ENCODE data around the gene SDSL.

The SDSL gene, protein sequence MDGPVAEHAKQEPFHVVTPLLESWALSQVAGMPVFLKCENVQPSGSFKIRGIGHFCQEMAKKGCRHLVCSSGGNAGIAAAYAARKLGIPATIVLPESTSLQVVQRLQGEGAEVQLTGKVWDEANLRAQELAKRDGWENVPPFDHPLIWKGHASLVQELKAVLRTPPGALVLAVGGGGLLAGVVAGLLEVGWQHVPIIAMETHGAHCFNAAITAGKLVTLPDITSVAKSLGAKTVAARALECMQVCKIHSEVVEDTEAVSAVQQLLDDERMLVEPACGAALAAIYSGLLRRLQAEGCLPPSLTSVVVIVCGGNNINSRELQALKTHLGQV

DNA sequence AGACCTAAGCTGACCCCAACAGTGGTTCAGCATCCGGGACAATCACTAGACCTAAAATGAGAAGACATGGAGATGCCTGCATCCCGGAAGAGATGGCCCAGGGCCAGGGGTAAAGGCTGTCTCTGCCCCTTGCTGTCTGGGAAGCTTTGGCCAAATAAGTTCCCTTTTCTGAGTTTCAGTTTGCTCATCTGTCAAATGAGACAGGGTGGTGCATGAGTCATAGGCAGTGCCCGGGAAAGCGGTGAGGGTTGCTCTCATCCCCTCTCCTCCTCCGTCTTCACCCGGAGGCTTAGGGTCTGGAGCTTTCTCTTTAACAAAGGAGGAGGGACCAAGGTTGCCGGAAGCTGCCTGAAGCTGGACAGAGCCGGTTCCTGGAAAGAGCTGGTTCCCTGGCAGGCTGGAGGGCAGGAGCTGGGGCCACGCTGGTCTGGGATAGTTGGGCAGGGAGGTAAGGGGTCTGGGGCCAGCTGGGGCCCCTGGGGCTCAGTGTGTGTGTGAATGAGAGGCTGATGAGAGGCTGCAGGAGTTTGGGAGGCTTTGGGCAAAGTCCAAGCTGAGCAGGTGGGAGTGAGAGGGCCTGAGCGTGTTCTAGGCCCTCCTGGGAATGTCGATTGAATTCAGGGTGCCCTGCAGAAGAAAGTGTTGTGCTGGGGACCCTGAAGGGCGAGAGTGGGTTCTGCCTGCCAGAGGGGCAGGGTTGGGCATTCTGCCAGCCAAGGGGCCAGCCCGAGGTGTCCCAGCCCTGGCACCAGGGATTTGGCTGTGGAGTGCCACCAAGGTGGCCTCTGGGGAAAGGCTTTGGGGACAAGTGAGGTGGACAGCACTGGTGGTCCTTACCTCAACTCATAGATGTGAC, at the start of gene SDSL:
Gene SDSL (plus strand): TSS at position 351 of the 856 bp plus-strand sequence. CDS start 5,603 bp downstream, outside the sequence.
- in situ Hi-C loops (cut with MboI; ENCODE audit: low sequenced_read_pairs): no loop called here

DNA sequence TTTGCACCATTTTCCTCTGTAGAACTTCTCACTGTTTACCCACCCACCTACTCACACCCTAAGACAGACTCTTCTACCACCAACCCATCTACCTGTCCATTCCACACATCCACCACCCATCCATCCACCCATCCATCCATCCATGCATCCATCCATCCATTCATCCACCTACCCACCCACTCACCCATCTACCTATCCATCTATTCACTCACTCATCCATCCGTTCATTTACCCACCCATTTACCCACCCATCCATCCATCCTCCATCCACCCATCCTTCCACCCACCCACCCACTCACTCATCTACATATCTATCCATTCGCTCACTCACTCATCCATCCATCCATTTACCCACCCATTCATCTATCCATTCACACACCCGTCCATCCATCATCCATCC, 48.7 kb upstream of the SDSL start:
- in situ Hi-C loops (cut with MboI; ENCODE audit: low sequenced_read_pairs): no loop called here

DNA sequence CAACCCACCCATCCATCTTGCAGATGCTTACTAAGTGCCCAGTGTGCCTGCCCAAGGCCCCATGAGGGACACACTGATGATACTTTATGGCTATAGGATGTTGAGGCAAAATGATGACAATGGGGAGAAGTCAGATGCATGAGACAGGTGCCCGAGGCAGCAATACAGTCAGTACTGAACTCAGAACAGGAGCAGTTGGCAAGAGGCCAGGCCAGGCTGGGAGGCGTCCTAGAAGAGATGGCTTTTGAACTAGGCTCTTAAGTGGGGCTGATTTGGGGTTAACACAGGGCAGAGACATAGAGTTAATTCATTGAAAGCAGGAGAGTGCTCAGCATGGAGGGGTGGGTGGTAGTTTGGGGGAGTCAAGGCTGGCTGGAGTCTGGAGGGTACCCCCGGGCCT, 48.2 kb upstream of the SDSL start:
- in situ Hi-C loops (cut with MboI; ENCODE audit: low sequenced_read_pairs): no loop called here

DNA sequence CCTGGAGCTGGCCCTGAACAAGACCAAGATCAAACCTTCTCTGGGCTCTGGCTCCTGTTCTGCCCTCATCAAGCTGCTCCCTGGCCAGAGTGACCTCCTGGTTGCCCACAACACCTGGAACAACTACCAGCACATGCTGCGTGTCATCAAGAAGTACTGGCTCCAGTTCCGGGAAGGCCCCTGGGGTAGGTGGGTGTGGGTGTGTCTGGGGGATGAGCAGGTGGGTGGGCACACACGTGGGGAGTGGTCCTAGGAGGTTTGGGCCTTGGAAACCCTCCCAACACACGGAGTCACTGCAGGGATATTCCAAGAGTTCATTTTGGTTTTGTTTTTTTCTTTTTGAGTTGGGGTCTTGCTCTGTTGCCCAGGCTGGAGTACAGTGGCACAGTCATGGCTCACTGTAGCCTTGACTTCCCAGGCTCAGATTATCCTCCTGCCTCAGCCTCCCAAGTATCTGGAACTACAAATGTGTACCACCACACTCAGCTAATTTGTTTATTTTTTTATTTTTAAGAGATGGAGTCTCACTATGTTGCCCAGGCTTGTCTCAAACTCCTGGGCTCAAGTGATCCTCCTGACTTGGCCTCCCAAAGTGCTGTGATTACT, 47.3 kb upstream of the SDSL start:
- in situ Hi-C loops (cut with MboI; ENCODE audit: low sequenced_read_pairs): no loop called here

DNA sequence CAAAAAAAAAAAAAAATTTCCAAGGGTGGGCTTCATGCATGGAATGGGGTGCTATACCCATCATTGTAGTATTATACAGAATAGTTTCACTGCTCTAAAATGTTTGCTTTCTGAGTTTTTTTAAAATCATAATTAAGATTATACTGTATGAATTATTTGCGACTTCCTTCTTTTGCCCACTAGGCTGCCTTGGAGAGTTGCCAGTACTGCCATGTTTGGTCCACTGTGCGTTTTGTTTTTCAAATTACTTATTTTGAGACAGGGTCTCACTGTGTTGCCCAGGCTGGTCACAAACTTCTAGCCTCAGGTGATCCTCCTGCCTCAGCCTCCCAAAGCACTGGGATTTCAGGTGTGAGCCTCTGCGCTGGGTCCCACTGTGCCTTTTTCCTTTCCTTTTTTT, 43.9 kb upstream of the SDSL start:
- in situ Hi-C loops (cut with MboI; ENCODE audit: low sequenced_read_pairs): no loop called here

DNA sequence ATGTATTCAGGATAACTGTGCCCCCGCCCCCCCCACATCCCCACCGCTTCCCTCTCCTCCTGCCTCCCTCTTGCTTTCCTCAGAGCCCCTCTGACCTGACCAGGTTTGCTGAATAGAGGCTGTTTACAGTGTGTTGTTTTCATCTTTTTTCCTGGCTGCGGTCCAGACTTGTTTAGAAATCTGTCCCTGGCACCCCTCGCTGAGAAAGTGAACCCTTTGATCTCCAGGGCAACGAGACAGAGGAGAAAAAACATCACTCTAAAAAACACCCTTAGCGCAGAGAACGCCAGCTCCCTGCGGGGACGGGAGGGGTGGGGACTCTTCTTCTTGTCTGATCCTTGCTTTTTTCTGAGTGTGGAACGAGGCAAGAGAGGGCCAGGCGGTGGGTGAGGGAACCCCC, 41.0 kb upstream of the SDSL start:
- in situ Hi-C loops (cut with MboI; ENCODE audit: low sequenced_read_pairs): no loop called here

DNA sequence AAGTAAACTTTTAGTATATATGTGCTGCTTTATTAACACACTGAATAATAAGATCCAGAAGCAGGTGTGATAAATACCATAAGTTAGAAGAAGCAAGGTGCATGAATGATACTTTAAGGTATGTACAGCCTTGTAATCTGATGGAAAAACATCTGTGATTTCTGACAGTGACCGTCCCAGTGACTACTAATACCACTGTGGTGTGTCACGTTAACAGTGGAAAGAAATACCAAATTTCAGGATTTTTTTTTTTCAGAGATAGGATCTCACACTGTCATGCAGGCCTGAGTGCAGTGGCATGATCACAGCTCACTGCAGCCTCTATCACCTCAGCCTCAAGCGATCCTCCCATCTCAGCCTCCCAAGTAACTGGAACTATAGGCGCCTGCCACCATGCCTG, 40.0 kb upstream of the SDSL start:
- in situ Hi-C loops (cut with MboI; ENCODE audit: low sequenced_read_pairs): no loop called here

DNA sequence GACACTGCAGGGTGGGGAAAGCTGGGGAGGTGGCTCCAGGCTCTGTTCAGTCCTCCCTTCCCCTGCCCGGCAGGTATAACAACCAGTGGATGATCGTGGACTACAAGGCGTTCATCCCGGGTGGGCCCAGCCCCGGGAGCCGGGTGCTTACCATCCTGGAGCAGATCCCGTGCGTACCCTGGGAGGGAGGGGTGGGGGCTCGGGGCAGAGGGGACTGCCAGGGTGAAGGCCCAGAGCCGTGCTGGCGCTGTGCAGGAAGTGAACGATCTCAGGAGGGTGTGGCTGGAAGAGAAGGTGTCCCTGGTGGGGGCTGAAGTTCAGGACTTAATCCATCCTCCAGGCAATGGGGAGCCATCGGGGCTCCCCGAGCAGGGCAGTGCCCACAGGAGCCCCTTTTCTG, 37.4 kb upstream of the SDSL start:
- in situ Hi-C loops (cut with MboI; ENCODE audit: low sequenced_read_pairs): no loop called here

DNA sequence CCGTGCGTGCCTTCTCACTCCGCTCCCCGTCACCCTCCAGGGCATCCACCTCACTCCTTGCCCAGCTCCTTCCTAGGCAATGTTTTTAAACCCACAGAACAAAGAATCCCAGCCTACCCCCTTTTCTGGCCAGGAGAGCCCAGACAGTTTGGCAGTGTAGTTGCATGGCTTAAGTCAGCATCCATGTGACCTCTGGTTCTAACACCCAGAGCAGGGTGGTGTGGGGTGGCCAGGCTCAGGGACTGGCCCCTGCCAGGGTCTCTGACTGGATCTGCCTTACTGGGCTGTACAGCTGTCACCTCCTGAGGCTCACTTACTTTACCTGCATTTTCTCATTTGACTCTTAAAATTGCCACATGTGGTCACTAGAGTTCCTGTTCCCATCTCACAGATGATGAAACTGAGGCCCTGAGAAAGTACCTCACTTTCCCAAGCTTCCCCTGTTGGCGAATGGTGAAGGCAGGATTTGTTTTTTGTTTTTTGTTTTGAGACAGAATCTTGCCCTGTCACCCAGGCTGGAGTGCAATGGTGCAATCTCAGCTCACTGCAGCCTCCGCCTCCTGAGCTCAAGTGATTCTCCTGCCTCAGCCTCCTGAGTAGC, 36.8 kb upstream of the SDSL start:
- in situ Hi-C loops (cut with MboI; ENCODE audit: low sequenced_read_pairs): no loop called here

DNA sequence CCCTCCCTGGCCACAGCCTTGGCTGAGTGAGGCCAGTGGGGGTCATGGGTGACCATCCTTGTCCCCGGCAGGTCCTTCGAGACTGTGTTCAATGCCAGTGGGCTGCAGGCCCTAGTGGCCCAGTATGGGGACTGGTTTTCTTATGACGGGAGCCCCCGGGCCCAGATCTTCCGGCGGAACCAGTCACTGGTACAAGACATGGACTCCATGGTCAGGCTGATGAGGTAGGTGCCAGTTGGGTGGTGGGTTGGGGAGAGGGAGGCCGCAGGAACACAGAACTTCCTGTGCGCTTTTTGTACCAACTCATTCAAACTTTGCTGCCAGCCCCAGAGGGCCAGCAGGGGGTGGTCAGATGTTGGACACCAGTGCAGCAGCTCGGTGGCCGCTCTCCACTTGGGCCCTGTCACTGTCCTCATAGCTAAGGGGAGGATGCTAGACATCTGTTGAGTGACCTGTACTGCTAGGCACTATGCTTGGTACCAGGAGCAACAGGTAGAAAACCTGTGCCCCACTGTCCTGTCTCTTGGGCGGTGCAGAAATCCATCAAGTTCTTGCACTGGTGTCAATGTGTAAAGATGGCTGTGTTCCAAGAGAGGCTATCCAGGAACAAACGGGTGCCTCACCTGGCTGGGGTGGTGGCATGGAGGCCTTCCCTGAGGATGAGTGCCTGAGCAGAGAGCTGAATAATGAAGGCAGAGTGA, 35.2 kb upstream of the SDSL start:
- in situ Hi-C loops (cut with MboI; ENCODE audit: low sequenced_read_pairs): no loop called here

DNA sequence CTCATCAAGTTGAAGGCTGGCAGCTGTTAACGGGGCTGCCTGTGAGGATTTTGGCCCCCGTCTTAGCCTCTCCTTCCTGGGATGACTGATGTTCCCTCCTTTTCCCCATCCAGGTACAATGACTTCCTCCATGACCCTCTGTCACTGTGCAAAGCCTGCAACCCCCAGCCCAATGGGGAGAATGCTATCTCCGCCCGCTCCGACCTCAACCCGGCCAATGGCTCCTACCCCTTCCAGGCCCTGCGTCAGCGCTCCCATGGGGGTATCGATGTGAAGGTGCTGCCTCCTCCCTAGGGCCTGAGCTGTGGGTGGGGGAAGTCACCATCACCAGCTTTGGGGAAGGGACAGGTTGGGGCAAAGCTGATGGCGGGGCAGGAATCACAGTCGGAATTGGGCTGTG, 34.5 kb upstream of the SDSL start:
- in situ Hi-C loops (cut with MboI; ENCODE audit: low sequenced_read_pairs): no loop called here

DNA sequence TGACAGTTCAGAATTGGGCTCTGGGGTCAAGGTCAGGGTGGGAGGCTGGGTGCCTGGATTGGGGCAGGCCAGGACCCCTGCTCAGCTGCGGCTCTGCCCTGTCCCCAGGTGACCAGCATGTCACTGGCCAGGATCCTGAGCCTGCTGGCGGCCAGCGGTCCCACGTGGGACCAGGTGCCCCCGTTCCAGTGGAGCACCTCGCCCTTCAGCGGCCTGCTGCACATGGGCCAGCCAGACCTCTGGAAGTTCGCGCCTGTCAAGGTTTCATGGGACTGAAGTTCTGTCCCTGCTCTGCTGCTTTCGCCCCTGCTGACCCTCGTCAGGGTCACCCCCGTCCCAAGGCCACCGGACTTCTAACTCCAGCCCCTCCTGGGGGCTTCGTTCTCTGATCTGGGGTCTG, 33.8 kb upstream of the SDSL start:
- in situ Hi-C loops (cut with MboI; ENCODE audit: low sequenced_read_pairs): no loop called here

DNA sequence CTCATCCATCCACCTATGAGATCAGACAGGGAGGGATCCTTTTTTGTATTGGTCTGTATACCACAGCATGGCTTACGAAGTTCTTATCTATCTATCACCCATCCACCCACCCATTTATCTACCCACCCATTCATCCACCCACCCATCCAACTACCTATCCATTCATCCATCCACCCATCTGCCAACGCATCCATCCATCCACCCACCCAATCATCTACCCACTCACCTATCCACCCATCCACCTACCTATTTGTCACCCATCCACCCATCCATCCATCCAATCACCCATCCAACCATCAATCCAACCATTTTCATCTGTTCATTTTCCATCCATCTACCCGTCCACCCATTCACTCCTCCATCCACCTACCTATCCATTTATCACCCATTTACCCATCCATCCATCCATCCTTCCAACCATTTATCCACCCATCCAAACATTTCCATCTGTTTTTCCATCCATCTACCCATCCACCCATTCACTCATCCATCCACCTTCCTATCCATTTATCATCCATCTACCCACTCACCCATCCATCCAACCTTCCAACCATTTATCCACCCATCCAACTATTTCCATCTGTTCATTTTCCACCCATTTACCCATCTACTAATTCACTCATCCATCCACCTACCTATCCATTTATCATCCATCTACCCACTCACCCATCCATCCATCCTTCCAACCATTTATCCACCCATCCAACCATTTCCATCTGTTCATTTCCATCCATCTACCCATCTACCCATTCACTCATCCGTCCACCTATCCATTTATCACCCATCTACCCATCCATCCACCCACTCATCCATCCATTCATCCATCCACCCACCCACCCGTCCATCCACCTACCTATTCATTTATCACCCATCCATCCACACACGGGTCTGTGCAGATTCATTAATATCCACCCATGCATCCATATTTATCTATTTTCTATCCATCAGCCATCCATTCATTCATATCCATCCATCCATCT, 31.8 kb upstream of the SDSL start:
- in situ Hi-C loops (cut with MboI; ENCODE audit: low sequenced_read_pairs): no loop called here

DNA sequence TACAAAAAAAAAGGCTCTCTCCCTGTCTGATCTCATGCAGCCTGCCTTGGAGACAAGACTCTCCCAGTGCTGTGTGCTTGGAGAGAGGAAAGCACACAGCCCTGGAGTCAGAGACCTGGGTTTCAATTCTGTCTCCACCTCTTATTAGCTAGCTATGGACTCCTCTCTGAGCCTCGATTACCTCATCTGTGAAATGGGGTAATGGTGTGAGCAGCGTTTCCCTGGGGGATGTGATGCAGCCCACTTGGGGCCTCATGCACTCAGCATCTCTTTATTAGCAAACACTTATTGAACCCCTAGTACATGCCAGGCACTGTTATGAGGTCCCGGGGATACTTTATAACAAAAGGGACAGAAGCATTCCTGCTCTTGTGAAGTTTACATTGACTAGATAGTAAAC, 31.0 kb upstream of the SDSL start:
- in situ Hi-C loops (cut with MboI; ENCODE audit: low sequenced_read_pairs): no loop called here

DNA sequence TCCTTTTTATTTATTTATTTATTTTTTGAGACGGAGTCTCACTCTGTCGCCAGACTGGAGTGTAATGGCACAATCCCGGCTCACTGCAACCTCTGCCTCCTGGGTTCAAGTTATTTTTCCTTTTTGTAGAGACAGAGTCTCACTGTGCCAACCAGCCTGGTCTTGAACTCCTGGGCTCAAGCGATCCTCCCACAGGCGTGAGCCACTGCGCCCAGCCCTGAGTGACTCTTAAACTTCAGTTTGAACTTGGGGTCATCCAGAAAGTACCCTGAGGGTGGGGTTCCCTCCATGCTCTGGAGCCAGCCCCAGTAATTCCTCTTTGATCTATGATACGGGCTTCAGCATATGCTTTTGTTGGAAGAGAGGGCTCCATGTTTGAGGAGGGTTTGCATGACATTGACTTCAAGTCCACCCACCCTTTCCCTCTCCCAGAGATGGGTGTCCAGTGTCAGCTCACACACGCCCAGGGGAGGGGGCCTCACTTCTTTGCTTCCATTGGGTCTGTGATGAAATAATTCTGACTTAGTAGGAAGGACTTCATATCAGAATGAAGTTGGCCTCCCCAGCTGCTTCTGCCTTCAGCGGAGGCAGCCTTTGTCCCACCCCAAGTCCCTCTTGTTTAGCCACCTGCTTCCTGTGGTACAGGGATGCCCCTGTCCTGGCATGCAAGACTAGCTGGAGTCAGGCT, 30.4 kb upstream of the SDSL start:
- in situ Hi-C loops (cut with MboI; ENCODE audit: low sequenced_read_pairs): no loop called here

DNA sequence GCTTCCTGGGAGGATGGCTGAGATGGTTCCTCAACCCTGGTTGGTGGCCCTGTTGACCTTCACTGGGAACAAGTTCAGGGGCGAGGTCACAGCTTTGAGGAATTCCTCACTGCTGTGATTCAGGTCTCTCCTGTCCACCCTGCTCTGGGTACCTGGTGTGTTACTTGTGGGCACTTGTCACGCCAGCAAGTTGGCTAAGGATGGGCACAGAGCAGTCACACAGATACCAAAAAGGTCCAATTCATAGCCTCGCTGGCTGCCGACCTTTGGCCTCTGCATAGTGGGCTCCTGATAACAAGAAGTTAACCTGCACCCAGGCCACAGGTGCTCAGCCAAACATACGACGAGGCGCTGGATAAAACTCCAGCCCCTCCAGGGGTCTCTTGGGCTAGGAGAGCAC, 29.7 kb upstream of the SDSL start:
- in situ Hi-C loops (cut with MboI; ENCODE audit: low sequenced_read_pairs): no loop called here

DNA sequence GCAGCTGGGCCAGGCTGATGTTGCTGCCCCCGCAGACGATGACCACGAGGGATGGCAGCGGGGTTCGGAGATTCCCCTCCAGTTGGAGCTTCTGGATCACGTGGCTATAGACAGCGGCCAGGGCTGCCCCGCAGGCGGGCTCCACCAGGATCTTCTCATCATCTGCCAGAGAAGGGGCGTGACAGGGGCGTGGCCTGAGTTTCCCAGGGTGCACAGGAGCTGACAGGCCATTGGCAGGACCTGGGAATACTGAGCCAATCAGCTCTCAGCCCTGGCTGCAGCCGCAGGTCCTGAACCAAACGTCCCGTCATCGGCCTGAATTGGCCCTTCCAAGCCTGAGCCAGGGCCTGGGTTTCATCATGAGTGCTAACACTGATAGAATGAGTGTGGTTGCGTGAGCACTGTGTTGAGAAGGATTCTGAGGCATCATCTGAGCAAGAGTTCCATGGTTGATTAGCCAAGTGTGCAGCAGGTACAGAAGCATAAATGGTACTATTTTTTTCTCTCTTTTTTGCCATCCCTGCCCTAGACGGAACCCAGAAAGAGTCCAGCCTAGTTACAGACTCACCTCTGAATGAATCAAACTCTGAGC, 29.1 kb upstream of the SDSL start:
- in situ Hi-C loops (cut with MboI; ENCODE audit: low sequenced_read_pairs): no loop called here

DNA sequence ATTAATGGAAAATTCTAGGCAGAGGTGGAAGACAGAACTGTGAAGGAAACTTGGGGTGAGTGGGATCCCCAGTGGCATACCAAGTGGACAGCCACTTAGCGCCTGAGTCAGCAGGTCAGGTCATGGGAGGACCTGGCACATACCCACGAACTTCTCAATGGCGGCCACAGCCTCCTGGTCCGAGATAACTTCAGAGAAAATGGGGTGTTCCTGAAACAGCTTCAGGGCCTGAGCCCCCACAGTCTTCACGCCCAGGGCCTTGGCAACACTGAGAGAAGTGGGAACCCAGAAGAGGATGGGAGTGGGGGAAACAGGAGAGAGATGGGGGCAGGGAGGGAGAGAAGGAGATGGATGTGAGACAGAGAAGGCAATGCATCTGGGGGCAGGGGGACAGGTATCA, 28.4 kb upstream of the SDSL start:
- in situ Hi-C loops (cut with MboI; ENCODE audit: low sequenced_read_pairs): no loop called here

DNA sequence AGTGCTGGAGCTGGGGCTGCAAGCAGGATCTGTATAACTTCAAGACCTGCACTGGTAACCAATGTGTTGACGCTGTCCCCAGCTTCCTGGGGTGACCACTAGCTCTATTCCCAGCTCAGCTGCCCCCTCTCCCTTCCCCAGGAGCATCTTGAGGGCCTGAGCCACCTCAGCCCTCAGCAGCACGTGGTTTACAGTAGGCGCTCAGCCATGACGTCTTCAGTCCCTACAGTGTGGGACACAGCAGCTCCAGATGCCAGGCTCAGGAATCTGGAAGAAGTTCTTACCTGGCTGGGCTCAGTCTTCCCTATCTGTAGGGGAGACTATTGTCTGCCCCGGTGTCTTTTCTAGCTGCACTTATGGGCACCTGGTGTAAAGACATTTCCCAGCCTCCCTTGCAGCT, 27.1 kb upstream of the SDSL start:
- in situ Hi-C loops (cut with MboI; ENCODE audit: low sequenced_read_pairs): no loop called here
